Loucy (cell line): ENCODE results near the gene RPL3.

Experiments used
- H2AFZ ChIP-seq: fragments of 200-600 bp; sonication (generic); 2 replicates; pipeline ENCODE4 v1.6.0; 2016; ENCODE audit warnings: antibody characterized with exemption, mild to moderate bottlenecking, low read length, moderate library complexity
- H3F3A ChIP-seq: fragments of 200-600 bp; 2 replicates; pipeline ENCODE4 v1.6.0; 2016; ENCODE audit warnings: antibody characterized with exemption, low read depth, mild to moderate bottlenecking
- H3K27me3 ChIP-seq: fragments of 200-600 bp; sonication (generic); 2 replicates; pipeline ENCODE4 v1.6.1; 2014; ENCODE audit warnings: low read length, mild to moderate bottlenecking; ENCODE audit not compliant: insufficient read depth, poor library complexity, severe bottlenecking
- H3K36me3 ChIP-seq: fragments of 200-600 bp; sonication (generic); 2 replicates; pipeline ENCODE4 v1.6.1; 2016; ENCODE audit warnings: low read length; ENCODE audit not compliant: insufficient read depth
- H3K4me1 ChIP-seq: fragments of 200-600 bp; sonication (generic); 2 replicates; pipeline ENCODE4 v1.5.1; 2014; ENCODE audit warnings: low read length, mild to moderate bottlenecking; ENCODE audit not compliant: insufficient read depth, poor library complexity, severe bottlenecking
- H3K4me2 ChIP-seq: fragments of 200-600 bp; sonication (generic); 2 replicates; pipeline ENCODE4 v1.6.0; 2014; ENCODE audit warnings: antibody characterized with exemption, low read length, low read depth, mild to moderate bottlenecking; ENCODE audit not compliant: poor library complexity, severe bottlenecking
- H3K4me3 ChIP-seq: fragments of 200-600 bp; sonication (generic); 2 replicates; pipeline ENCODE4 v1.5.1; 2014; ENCODE audit warnings: low read length, mild to moderate bottlenecking, mixed read lengths; ENCODE audit not compliant: poor library complexity, severe bottlenecking
- H3K79me2 ChIP-seq: fragments of 200-600 bp; sonication (generic); 2 replicates; pipeline ENCODE4 v1.6.1; 2014; ENCODE audit warnings: low read length; ENCODE audit not compliant: insufficient read depth
- H3K9ac ChIP-seq: fragments of 200-600 bp; sonication (generic); 2 replicates; pipeline ENCODE4 v1.6.0; 2014; ENCODE audit warnings: mild to moderate bottlenecking, low read depth, low read length, moderate library complexity; ENCODE audit not compliant: poor library complexity, severe bottlenecking
- H3K9me2 ChIP-seq: fragments of 200-600 bp; sonication (generic); replicated peaks from 2 replicates; pipeline ENCODE4 v1.6.1; 2016; ENCODE audit warnings: low read depth, low read length, mixed read lengths
- H3K9me3 ChIP-seq: fragments of 200-600 bp; sonication (generic); 2 replicates; pipeline ENCODE4 v1.6.1; 2014; ENCODE audit warnings: mild to moderate bottlenecking, antibody characterized with exemption, low read length, low read depth; ENCODE audit not compliant: insufficient read depth
- H4K20me1 ChIP-seq: fragments of 200-600 bp; sonication (generic); 2 replicates; pipeline ENCODE4 v1.6.0; 2014; ENCODE audit warnings: antibody characterized with exemption, low read length, mild to moderate bottlenecking; ENCODE audit not compliant: insufficient read depth, poor library complexity, severe bottlenecking
- CTCF ChIP-seq: fragments of 200-600 bp; sonication (generic); conservative IDR thresholded peaks from 2 replicates; pipeline ENCODE4 v1.5.1; 2014; ENCODE audit warnings: mild to moderate bottlenecking, antibody characterized with exemption, low read length
- EZH2phosphoT487 ChIP-seq: fragments of 200-600 bp; IDR thresholded peaks from 2 replicates; pipeline ENCODE4 v1.6.1; 2018; ENCODE audit warnings: antibody characterized with exemption, mild to moderate bottlenecking, moderate library complexity, borderline replicate concordance

The RPL3 gene

GRCh38 chr22:39276440-39277141, 42.8 kb downstream of the RPL3 start:
- Histone ChIP-seq H3K4me2 (no peak overlapping the region), H3K9ac (no peak overlapping the region), H3K27me3 (no peaks in the 10 kb centered on the region), H3K4me3 (no peak overlapping the region), H2AFZ (no peak overlapping the region), H3F3A (no peaks in the 10 kb centered on the region), H3K79me2 (no peaks in the 10 kb centered on the region), H3K9me3 (no peaks in the 10 kb centered on the region), H3K36me3 (no peaks in the 10 kb centered on the region), H4K20me1 (no peaks in the 10 kb centered on the region), H3K9me2 (no peaks in the 10 kb centered on the region), H3K4me1 (no peaks in the 10 kb centered on the region)
- no peak for TF ChIP-seq CTCF
- no peak for TF ChIP-seq EZH2phosphoT487

GRCh38 chr22:39275814-39276439, 43.5 kb downstream of the RPL3 start:
- Histone ChIP-seq H3K36me3 (no peaks in the 10 kb centered on the region), H3K9me3 (no peaks in the 10 kb centered on the region), H2AFZ (no peak overlapping the region), H3K4me1 (no peaks in the 10 kb centered on the region), H3K4me3 (no peak overlapping the region), H3K4me2 (no peak overlapping the region), H3F3A (no peaks in the 10 kb centered on the region), H3K27me3 (no peaks in the 10 kb centered on the region), H4K20me1 (no peaks in the 10 kb centered on the region), H3K79me2 (no peaks in the 10 kb centered on the region), H3K9me2 (no peaks in the 10 kb centered on the region), H3K9ac (no peak overlapping the region)
- TF ChIP-seq EZH2phosphoT487 (no peak), CTCF (no peak)

GRCh38 chr22:39273950-39274887, 45.2 kb downstream of the RPL3 start:
- H3K79me2 ChIP-seq = no peaks in the 10 kb centered on the region
- no peak overlapping the region for H2AFZ ChIP-seq
- no peak overlapping the region for H3K4me3 ChIP-seq
- no peaks in the 10 kb centered on the region for H3K9me3 ChIP-seq
- TF ChIP-seq CTCF (no peak), EZH2phosphoT487 (no peak)
- no peaks in the 10 kb centered on the region for H3K27me3 ChIP-seq
- no peaks in the 10 kb centered on the region for H4K20me1 ChIP-seq
- no peaks in the 10 kb centered on the region for H3K36me3 ChIP-seq
- no peaks in the 10 kb centered on the region for H3F3A ChIP-seq
- H3K4me2 ChIP-seq = no peak overlapping the region
- H3K9ac ChIP-seq = no peak overlapping the region
- H3K4me1 ChIP-seq = no peaks in the 10 kb centered on the region
- no peaks in the 10 kb centered on the region for H3K9me2 ChIP-seq
